Measurements from ENCODE around the gene ENTR1.

Gene ENTR1, protein sequence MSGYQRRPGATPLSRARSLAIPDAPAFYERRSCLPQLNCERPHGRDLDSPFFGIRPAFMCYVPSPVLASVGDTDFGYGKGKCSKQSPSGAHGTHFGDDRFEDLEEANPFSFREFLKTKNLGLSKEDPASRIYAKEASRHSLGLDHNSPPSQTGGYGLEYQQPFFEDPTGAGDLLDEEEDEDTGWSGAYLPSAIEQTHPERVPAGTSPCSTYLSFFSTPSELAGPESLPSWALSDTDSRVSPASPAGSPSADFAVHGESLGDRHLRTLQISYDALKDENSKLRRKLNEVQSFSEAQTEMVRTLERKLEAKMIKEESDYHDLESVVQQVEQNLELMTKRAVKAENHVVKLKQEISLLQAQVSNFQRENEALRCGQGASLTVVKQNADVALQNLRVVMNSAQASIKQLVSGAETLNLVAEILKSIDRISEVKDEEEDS

DNA sequence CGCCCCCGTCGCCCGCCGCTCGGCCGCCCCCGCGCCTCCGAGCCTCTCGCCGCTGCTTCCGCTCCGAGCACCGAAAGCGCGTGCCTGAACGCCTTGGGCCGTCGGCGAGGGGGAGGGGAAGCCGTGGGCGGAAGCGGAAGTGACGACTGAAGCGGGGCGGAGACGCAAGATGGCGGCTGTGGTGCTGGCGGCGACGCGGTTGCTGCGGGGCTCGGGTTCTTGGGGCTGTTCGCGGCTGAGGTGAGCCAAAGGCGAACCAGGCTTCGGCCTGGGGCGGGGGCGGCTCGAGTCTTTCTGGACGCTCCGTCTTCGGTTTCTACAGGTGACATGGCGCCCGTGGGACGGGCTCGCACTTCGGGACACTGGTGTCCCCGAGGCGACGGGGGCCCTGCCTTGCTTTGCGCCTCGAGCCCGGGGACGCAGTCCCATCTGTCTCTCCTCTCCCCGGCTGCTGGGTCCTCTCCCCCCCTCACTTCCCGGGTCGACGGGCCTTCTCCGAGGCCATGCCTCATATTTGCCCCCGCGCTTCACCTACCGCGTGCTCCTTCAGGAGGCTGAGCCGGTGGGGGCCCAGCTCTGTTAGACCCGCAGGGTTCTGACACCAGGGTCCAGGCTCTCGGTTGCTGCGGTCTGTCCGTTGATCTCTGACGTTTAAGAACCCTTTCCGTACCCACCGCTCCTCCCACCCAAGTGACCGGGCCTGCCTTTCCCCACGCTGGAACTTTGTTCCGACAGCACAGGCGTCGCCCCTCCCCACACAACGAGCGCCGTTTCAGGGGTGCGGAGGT is at the start of gene ENTR1, which contains the start of gene PMPCA:
Gene ENTR1 (minus strand): TSS at position 115 of the 788 bp plus-strand sequence. CDS start 217 bp downstream, outside the sequence.
Gene PMPCA (plus strand): TSS at position 159 of the 788 bp plus-strand sequence. CDS start 11 bp downstream, at position 170.
- TF ChIP-seq, protein P1, sequence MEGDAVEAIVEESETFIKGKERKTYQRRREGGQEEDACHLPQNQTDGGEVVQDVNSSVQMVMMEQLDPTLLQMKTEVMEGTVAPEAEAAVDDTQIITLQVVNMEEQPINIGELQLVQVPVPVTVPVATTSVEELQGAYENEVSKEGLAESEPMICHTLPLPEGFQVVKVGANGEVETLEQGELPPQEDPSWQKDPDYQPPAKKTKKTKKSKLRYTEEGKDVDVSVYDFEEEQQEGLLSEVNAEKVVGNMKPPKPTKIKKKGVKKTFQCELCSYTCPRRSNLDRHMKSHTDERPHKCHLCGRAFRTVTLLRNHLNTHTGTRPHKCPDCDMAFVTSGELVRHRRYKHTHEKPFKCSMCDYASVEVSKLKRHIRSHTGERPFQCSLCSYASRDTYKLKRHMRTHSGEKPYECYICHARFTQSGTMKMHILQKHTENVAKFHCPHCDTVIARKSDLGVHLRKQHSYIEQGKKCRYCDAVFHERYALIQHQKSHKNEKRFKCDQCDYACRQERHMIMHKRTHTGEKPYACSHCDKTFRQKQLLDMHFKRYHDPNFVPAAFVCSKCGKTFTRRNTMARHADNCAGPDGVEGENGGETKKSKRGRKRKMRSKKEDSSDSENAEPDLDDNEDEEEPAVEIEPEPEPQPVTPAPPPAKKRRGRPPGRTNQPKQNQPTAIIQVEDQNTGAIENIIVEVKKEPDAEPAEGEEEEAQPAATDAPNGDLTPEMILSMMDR (IDR thresholded peaks at IDR 0.05; ENCODE audit: low read depth, low read length) = no peak
- Histone ChIP-seq H3K27ac (peak within 1 kb of the TSS; percentile 88), H3K27me3 (ENCODE audit: insufficient read depth, low read depth, severe bottlenecking) (no peaks in the 10 kb centered on the region), H3K36me3 (peaks cover 59% of the 10 kb centered on the region), H3K9me3 (ENCODE audit: severe bottlenecking) (no peaks in the 10 kb centered on the region), H3K4me3 (ENCODE audit: low read depth, low read length) (peak within 1 kb of the TSS; percentile 71)
- DNase-seq = peak; percentile 89

- Histone ChIP-seq H3K27ac (no peak overlapping the region), H3K27me3 (ENCODE audit: insufficient read depth, low read depth, severe bottlenecking) (no peaks in the 10 kb centered on the region), H3K36me3 (peaks cover 97% of the 10 kb centered on the region), H3K9me3 (ENCODE audit: severe bottlenecking) (no peaks in the 10 kb centered on the region), H3K4me3 (ENCODE audit: low read depth, low read length) (no peak overlapping the region)
- DNase-seq = no peak
- TF ChIP-seq, protein P1 (IDR thresholded peaks at IDR 0.05; ENCODE audit: low read depth, low read length) = no peak
Measured at GRCh38 chr9:136459425-136459824, 49.0 kb upstream of the ENTR1 start.

- H3K27me3 ChIP-seq (ENCODE audit: insufficient read depth, low read depth, severe bottlenecking) = no peaks in the 10 kb centered on the region
- H3K4me3 ChIP-seq (ENCODE audit: low read depth, low read length) = no peak overlapping the region
- no peak overlapping the region for H3K27ac ChIP-seq
- DNase-seq = no peak
- H3K36me3 ChIP-seq = peaks cover 90% of the 10 kb centered on the region
- TF ChIP-seq, protein P1 (IDR thresholded peaks at IDR 0.05; ENCODE audit: low read depth, low read length) = no peak
- H3K9me3 ChIP-seq (ENCODE audit: severe bottlenecking) = no peaks in the 10 kb centered on the region
Measured at GRCh38 chr9:136457326-136457725, 46.9 kb upstream of the ENTR1 start.

GRCh38 chr9:136456258-136456657 is 45.8 kb upstream of the ENTR1 start:
- DNase-seq = no peak
- no peaks in the 10 kb centered on the region for H3K27me3 ChIP-seq (ENCODE audit: insufficient read depth, low read depth, severe bottlenecking)
- H3K4me3 ChIP-seq (ENCODE audit: low read depth, low read length) = no peak overlapping the region
- peaks cover 91% of the 10 kb centered on the region for H3K36me3 ChIP-seq
- no peaks in the 10 kb centered on the region for H3K9me3 ChIP-seq (ENCODE audit: severe bottlenecking)
- TF ChIP-seq, protein P1 (IDR thresholded peaks at IDR 0.05; ENCODE audit: low read depth, low read length) = no peak
- H3K27ac ChIP-seq = no peak overlapping the region

GRCh38 chr9:136455043-136456002 is 44.9 kb upstream of the ENTR1 start:
- Histone ChIP-seq H3K9me3 (ENCODE audit: severe bottlenecking) (no peaks in the 10 kb centered on the region), H3K4me3 (ENCODE audit: low read depth, low read length) (no peak overlapping the region), H3K27ac (no peak overlapping the region), H3K27me3 (ENCODE audit: insufficient read depth, low read depth, severe bottlenecking) (no peaks in the 10 kb centered on the region), H3K36me3 (peaks cover 90% of the 10 kb centered on the region)
- DNase-seq = no peak
- TF ChIP-seq, protein P1 (IDR thresholded peaks at IDR 0.05; ENCODE audit: low read depth, low read length) = no peak

Measured in WERI-Rb-1 (cell line).